Common myeloid progenitor, CD34-positive (primary cell): ENCODE measurements around the gene LINGO1.

Experiments used
- CTCF ChIA-PET: fragments of 350-600 bp; sonication (Branson Sonifier 250); formaldehyde crosslinking; loops from one replicate; lab custom pipeline; 2021; ENCODE audit warnings: antibody characterized with exemption; lab: Charles Lee
- POLR2A ChIA-PET: fragments of 350-600 bp; sonication (Branson Sonifier 250); formaldehyde crosslinking; loops from one replicate; lab custom pipeline; 2021; ENCODE audit warnings: antibody characterized with exemption; lab: Charles Lee
- DNase-seq, 3 donors: peaks; one replicate each; pipeline versions ENCODE4 v3.0.0 to v3.0.0-alpha.2; 2013
- H3K27ac ChIP-seq, 2 experiments: 1 replicate in 1 of 2; 2 replicates in 1 of 2; pipeline ENCODE4 v1.7.0; 2013; ENCODE audit warnings: inconsistent platforms in 2 of 2, low read length in 2 of 2, mild to moderate bottlenecking in 2 of 2, low read depth in 1 of 2, moderate library complexity in 1 of 2; ENCODE audit not compliant: severe bottlenecking in 2 of 2, insufficient read depth in 1 of 2, poor library complexity in 1 of 2
- H3K27me3 ChIP-seq, 5 experiments: replicated peaks in 2 of 5; 1 replicate in 3 of 5; 2 replicates in 2 of 5; pipeline versions ENCODE4 v1.6.1 to v1.7.0; 2013; ENCODE audit warnings: low read length in 4 of 5, mild to moderate bottlenecking in 2 of 5, moderate library complexity in 2 of 5, inconsistent platforms in 1 of 5; ENCODE audit not compliant: insufficient read depth in 5 of 5, control insufficient read depth in 4 of 5
- H3K36me3 ChIP-seq, 4 experiments: 1 replicate in 2 of 4; 2 replicates in 2 of 4; pipeline versions ENCODE4 v1.6.1 to v1.7.0; 2013; ENCODE audit warnings: low read length in 3 of 4, control low read depth in 1 of 4, mild to moderate bottlenecking in 1 of 4; ENCODE audit not compliant: control insufficient read depth in 4 of 4, insufficient read depth in 4 of 4
- H3K4me1 ChIP-seq, 4 experiments: 1 replicate in 3 of 4; 2 replicates in 1 of 4; pipeline versions ENCODE4 v1.6.1 to v1.7.1; 2013; ENCODE audit warnings: low read length in 3 of 4, mild to moderate bottlenecking in 3 of 4, control low read depth in 1 of 4, inconsistent platforms in 1 of 4, moderate library complexity in 1 of 4; ENCODE audit not compliant: control insufficient read depth in 4 of 4, insufficient read depth in 4 of 4; ENCODE audit errors: control extremely low read depth in 1 of 4
- H3K4me3 ChIP-seq, 7 experiments: 1 replicate in 4 of 7; 2 replicates in 3 of 7; pipeline versions ENCODE4 v1.5.1 to v1.7.0; 2013; ENCODE audit warnings: mild to moderate bottlenecking in 7 of 7, low read length in 6 of 7, moderate library complexity in 6 of 7, inconsistent platforms in 2 of 7, low read depth in 2 of 7, control low read depth in 1 of 7; ENCODE audit not compliant: insufficient read depth in 4 of 7, control insufficient read depth in 1 of 7; ENCODE audit errors: extremely low read depth in 1 of 7
- H3K9me3 ChIP-seq, 5 experiments: 1 replicate in 4 of 5; 2 replicates in 1 of 5; pipeline versions ENCODE4 v1.6.1 to v1.7.1; 2013; ENCODE audit warnings: low read length in 4 of 5, mild to moderate bottlenecking in 2 of 5, inconsistent platforms in 1 of 5, low read depth in 1 of 5, moderate library complexity in 1 of 5; ENCODE audit not compliant: control insufficient read depth in 4 of 5, insufficient read depth in 2 of 5; ENCODE audit errors: control extremely low read depth in 1 of 5
- WGBS: methylation state at CpG from one replicate; pipeline ENCODE4 v1.1.5; 2013; ENCODE audit not compliant: insufficient coverage; 5-methylcytosine and 5-hydroxymethylcytosine counted together

LINGO1 gene

DNA sequence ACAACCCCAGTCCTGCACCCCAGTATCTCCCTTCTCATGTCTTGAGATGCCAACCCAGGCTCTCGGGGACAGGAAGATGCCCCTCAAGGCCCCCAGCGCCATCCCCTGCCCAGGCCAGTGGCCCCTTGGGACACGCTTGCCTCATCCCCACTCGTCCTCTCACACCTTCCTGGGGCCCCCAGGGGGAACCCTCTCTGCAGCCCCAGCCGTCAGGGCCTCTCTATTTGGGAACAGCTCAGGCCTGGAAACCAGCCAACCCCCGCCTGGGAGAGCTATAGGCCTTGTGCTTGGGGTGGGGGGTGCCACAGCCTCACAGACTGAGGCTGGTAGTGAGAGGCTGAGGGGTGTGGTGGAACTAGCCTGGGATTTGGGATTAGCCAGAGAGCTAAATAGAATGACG, 7.8 kb downstream of the LINGO1 start:
- no peaks in the 10 kb centered on the region for H3K4me1 ChIP-seq
- 81% methylated on average over 6 of the region's 7 CpGs for WGBS
- ChIA-PET CTCF (interaction anchor here (1.1 to 1.9 kb wide), 2 partner anchors 8 to 30 kb away, joined by 3 to 5 read pairs; partner anchors contain the start of gene LINGO1), POLR2A (no interaction called here)
- no peak for DNase-seq
- H3K36me3 ChIP-seq: no peaks in the 10 kb centered on the region
- no peaks in the 10 kb centered on the region for H3K9me3 ChIP-seq
- no peak overlapping the region for H3K4me3 ChIP-seq
- no peak overlapping the region for H3K27ac ChIP-seq
- H3K27me3 ChIP-seq: peaks cover 0 to 17% (median 10%) of the 10 kb centered on the region in 5 experiments

DNA sequence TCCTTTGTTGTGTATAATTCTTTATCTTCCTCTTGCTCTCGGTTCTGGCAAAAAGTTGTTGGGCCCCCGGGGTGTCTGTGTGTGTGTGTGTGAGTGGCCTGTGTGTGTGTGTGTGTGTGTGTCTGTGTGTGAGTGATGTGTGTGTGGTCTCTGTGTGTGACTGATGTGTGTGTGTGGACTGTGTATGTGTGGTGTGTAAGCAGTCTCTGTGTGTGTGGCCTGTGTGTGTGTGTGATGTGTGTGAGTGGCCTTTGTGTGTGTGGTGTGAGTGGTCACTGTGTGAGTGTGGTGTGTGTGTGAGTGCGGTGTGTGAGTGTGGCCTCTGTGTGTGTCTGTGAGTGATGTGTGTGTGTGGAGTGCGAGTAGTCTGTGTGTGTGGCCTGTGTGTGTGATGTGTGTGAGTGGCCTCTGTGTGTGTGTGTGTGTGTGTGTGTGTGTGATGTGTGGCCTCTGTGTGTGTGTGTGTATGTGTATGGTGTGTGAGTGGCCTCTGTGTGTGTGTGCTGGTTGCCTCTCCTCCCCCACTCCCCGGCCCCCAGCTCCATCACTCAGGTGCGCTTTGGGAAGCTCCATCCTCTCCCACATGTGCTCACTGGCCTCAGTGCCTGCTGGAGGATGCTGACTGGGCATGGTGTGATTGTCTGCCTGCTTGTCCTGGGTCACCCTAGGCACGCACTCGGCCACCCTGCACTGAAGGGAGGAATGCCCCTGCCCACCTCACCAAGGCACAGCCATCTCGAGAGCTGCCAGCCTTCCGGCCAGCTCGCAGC, 8.8 kb downstream of the LINGO1 start:
- ChIA-PET POLR2A (no interaction called here), CTCF (interaction anchor here (1.0 to 1.9 kb wide), 2 partner anchors 9 to 13 kb away, joined by 3 to 5 read pairs; partner anchors contain the start of gene LINGO1)
- H3K9me3 ChIP-seq: no peaks in the 10 kb centered on the region
- DNase-seq: no peak
- H3K4me1 ChIP-seq: no peaks in the 10 kb centered on the region
- H3K4me3 ChIP-seq: no peak overlapping the region
- no peak overlapping the region for H3K27ac ChIP-seq
- H3K36me3 ChIP-seq: no peaks in the 10 kb centered on the region
- 93% methylated on average over 7 of the region's 11 CpGs for WGBS
- H3K27me3 ChIP-seq: peaks cover 0 to 8% (median 3%) of the 10 kb centered on the region in 5 experiments

DNA sequence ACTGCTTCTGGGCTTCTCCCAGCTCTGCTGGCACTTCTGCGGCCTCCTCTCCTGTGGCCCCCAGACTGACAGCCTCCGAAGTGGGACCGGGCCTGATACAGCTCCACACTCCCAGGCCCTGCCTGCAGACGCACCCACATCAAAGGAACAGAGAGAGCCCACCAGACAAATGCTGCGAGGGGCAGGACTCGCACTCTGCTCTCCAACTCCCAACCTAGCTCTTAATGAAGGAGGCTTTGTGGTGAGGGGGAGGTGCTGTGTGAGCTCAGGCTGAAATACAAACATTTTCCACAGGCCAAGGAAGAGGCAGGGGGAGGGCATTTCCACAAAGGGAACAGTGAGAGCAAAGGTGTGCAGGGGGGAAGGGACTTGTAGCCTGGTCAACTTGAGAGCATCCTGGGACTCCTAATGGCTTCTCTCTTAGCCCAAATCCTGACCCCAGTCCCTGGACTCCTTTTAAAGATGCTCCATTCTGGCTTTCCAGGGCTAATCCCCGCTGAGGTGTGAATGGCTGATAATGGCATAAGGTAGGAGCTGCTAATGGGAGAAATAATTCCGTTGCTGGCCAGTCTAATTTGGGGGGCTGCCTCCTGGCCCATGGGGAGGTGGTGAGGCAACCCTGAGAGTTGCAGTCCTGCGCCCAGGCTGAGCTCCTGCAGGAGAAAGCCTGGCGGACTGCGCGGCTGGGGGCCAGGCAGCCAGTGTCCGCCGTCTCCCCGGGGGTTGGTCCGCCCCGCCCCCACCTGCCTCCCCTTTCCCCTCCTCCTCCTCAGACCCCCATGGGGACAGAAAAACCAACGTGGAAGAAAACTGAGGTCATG, 9.6 kb downstream of the LINGO1 start:
- ChIA-PET POLR2A (no interaction called here), CTCF (interaction anchor here (1.0 to 2.8 kb wide), 3 partner anchors 10 to 13 kb away, joined by 3 to 9 read pairs (median 5); partner anchors contain the start of gene LINGO1)
- no peaks in the 10 kb centered on the region for H3K9me3 ChIP-seq
- peaks cover 0 to 6% (median 3%) of the 10 kb centered on the region in 5 experiments for H3K27me3 ChIP-seq
- H3K27ac ChIP-seq: no peak overlapping the region
- 97% methylated on average over 5 of the region's 18 CpGs for WGBS
- no peaks in the 10 kb centered on the region for H3K4me1 ChIP-seq
- no peak overlapping the region for H3K4me3 ChIP-seq
- no peaks in the 10 kb centered on the region for H3K36me3 ChIP-seq
- no peak for DNase-seq

DNA sequence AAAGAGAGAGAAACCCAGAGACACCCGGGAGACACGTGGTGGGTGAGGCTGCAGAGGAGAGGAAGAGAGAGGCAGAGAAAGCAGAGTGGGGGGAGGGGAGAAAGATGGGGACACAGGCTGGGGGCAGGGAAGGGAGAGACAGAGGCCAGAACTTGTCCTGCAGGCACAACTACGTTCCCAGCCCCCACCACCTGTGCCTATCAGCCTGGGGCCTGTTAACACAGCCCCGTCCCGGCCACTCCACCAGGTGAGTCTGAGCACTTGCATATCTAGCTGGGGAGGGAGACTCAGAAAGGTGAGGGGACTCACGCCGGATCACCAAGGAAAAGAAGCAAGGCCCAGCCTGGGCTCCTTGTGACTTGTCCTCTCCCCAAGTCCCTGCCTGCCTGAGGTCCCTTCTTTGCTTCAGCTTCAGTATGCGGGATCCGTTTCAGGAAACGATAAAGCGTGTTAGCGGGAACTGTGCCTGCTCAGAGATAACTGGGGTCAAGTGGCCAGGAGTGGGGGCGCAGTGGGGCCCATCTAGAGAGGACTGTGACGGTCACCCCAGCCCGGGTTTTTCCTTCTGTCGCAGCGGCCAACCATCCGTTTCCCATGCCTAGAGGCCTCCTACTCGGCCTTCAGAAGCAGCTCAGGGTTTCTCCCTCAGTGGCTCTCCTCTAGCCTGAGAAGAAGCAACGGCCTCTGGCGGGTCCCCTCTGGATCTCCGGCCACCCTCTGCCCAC, 10.3 kb downstream of the LINGO1 start:
- Histone ChIP-seq H3K9me3 (no peaks in the 10 kb centered on the region), H3K36me3 (no peaks in the 10 kb centered on the region), H3K27me3 (peaks cover 0 to 3% (median 0%) of the 10 kb centered on the region in 5 experiments), H3K4me1 (no peaks in the 10 kb centered on the region), H3K4me3 (no peak overlapping the region), H3K27ac (no peak overlapping the region)
- CTCF ChIA-PET: interaction anchor here (1.4 to 2.8 kb wide), 2 partner anchors 11 to 14 kb away, joined by 5 to 9 read pairs; partner anchors contain the start of gene LINGO1
- POLR2A ChIA-PET: no interaction called here
- DNase-seq: no peak
- WGBS: 79% methylated on average over 21 of the region's 22 CpGs

DNA sequence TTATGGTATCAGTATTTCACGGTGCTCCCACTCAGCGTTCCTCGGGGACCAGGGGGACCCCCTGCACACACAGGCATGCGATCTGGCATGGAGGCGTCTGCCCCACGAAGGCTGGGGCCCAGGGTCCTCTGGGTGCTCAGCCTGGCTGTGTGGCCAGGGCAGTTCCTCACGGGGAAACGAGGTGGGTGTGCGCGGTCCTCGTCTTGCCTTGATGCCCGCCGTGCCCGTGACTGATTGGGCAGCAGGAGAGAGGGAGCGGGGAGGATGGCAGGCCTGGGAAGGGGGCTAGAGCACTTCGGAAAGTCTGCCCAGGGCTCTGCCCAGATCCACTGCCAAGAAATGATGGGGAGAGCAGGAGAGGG, 10.9 kb downstream of the LINGO1 start:
- no peaks in the 10 kb centered on the region for H3K36me3 ChIP-seq
- no peak overlapping the region for H3K4me3 ChIP-seq
- H3K27me3 ChIP-seq: peaks cover 0 to 3% (median 0%) of the 10 kb centered on the region in 5 experiments
- 93% methylated on average over 10 of the region's 16 CpGs for WGBS
- no peak overlapping the region for H3K27ac ChIP-seq
- CTCF ChIA-PET: interaction anchor here (2.8 to 5.6 kb wide), 2 partner anchors 12 to 14 kb away, joined by 9 to 32 read pairs; partner anchors contain the start of gene LINGO1
- no peaks in the 10 kb centered on the region for H3K4me1 ChIP-seq
- DNase-seq: no peak
- no peaks in the 10 kb centered on the region for H3K9me3 ChIP-seq
- POLR2A ChIA-PET: no interaction called here

GRCh38 chr15:77620960-77621647, 11.6 kb downstream of the LINGO1 start:
- Histone ChIP-seq H3K9me3 (no peaks in the 10 kb centered on the region), H3K4me3 (no peak overlapping the region), H3K36me3 (no peaks in the 10 kb centered on the region), H3K27me3 (no peaks in the 10 kb centered on the region), H3K27ac (no peak overlapping the region), H3K4me1 (no peaks in the 10 kb centered on the region)
- no peak for DNase-seq
- POLR2A ChIA-PET: no interaction called here
- CTCF ChIA-PET: interaction anchor here (2.8 to 5.6 kb wide), 2 partner anchors 12 to 13 kb away, joined by 9 to 32 read pairs; partner anchors contain the start of gene LINGO1
- 100% methylated on average over 1 of the region's 4 CpGs for WGBS
